ENCODE measurements around the gene NIT1. TPM values are rescaled to one million over a fixed set of nuclear protein-coding genes. Genes with fewer than 3 reads are reported as not detected.

The NIT1 gene
- total RNA-seq, 1 donor from 2014 or later, result 31.9 TPM

GRCh38 chr1:161159087-161159912 is 41.4 kb downstream of the NIT1 start, which contains the start of gene USP21:
TSS of gene USP21 (plus strand) at chr1:161159500. CDS start at chr1:161160641, 1,141 bp downstream.
- DNase-seq, result peak; percentile 95
- Histone ChIP-seq H3K9me3 (replicated peaks) (no peaks in the 10 kb centered on the region), H3K27me3 (ENCODE audit: low read depth) (no peaks in the 10 kb centered on the region), H3K36me3 (peaks cover 40% of the 10 kb centered on the region), H3K27ac (replicated peaks) (peak within 1 kb of the TSS; percentile 95), H3K4me1 (peaks cover 48% of the 10 kb centered on the region), H3K4me3 (peak within 1 kb of the TSS; percentile 94)
- TF ChIP-seq CTCF (IDR thresholded peaks at IDR 0.05; ENCODE audit: borderline replicate concordance), result peak; percentile 35
- intact Hi-C loops (cut with micrococcal nuclease), result no loop called here

- Histone ChIP-seq H3K36me3 (peaks cover 46% of the 10 kb centered on the region), H3K4me3 (peak overlapping the region; percentile 94), H3K9me3 (replicated peaks) (no peaks in the 10 kb centered on the region), H3K27me3 (ENCODE audit: low read depth) (no peaks in the 10 kb centered on the region), H3K27ac (replicated peaks) (peak overlapping the region; percentile 95), H3K4me1 (peaks cover 45% of the 10 kb centered on the region)
- intact Hi-C loops (cut with micrococcal nuclease), result no loop called here
- no peak for DNase-seq
- no peak for TF ChIP-seq CTCF (IDR thresholded peaks at IDR 0.05; ENCODE audit: borderline replicate concordance)
These were observed 42.0 kb downstream of the NIT1 start for GRCh38 chr1:161159913-161160243.

- Histone ChIP-seq H3K4me1 (peaks cover 48% of the 10 kb centered on the region), H3K4me3 (peak overlapping the region; percentile 94), H3K36me3 (peaks cover 46% of the 10 kb centered on the region), H3K27me3 (ENCODE audit: low read depth) (no peaks in the 10 kb centered on the region), H3K9me3 (replicated peaks) (no peaks in the 10 kb centered on the region), H3K27ac (replicated peaks) (no peak overlapping the region)
- no peak for TF ChIP-seq CTCF (IDR thresholded peaks at IDR 0.05; ENCODE audit: borderline replicate concordance)
- no peak for DNase-seq
- intact Hi-C loops (cut with micrococcal nuclease), result no loop called here
These were observed 42.8 kb downstream of the NIT1 start for GRCh38 chr1:161160671-161161145.

GRCh38 chr1:161161652-161162051 is 43.7 kb downstream of the NIT1 start:
- Histone ChIP-seq H3K4me3 (no peak overlapping the region), H3K9me3 (replicated peaks) (no peaks in the 10 kb centered on the region), H3K4me1 (peaks cover 54% of the 10 kb centered on the region), H3K27ac (replicated peaks) (no peak overlapping the region), H3K27me3 (ENCODE audit: low read depth) (no peaks in the 10 kb centered on the region), H3K36me3 (peaks cover 44% of the 10 kb centered on the region)
- no peak for DNase-seq
- TF ChIP-seq CTCF (IDR thresholded peaks at IDR 0.05; ENCODE audit: borderline replicate concordance), result no peak
- intact Hi-C loops (cut with micrococcal nuclease), result no loop called here

GRCh38 chr1:161162052-161162451 is 44.1 kb downstream of the NIT1 start:
- Histone ChIP-seq H3K9me3 (replicated peaks) (no peaks in the 10 kb centered on the region), H3K27ac (replicated peaks) (no peak overlapping the region), H3K36me3 (peaks cover 40% of the 10 kb centered on the region), H3K27me3 (ENCODE audit: low read depth) (no peaks in the 10 kb centered on the region), H3K4me3 (no peak overlapping the region), H3K4me1 (peaks cover 58% of the 10 kb centered on the region)
- DNase-seq, result no peak
- intact Hi-C loops (cut with micrococcal nuclease), result no loop called here
- no peak for TF ChIP-seq CTCF (IDR thresholded peaks at IDR 0.05; ENCODE audit: borderline replicate concordance)

All from left ventricle myocardium inferior (tissue), 1 donor.